ENCODE data around the gene REXO4.

REXO4 gene

DNA sequence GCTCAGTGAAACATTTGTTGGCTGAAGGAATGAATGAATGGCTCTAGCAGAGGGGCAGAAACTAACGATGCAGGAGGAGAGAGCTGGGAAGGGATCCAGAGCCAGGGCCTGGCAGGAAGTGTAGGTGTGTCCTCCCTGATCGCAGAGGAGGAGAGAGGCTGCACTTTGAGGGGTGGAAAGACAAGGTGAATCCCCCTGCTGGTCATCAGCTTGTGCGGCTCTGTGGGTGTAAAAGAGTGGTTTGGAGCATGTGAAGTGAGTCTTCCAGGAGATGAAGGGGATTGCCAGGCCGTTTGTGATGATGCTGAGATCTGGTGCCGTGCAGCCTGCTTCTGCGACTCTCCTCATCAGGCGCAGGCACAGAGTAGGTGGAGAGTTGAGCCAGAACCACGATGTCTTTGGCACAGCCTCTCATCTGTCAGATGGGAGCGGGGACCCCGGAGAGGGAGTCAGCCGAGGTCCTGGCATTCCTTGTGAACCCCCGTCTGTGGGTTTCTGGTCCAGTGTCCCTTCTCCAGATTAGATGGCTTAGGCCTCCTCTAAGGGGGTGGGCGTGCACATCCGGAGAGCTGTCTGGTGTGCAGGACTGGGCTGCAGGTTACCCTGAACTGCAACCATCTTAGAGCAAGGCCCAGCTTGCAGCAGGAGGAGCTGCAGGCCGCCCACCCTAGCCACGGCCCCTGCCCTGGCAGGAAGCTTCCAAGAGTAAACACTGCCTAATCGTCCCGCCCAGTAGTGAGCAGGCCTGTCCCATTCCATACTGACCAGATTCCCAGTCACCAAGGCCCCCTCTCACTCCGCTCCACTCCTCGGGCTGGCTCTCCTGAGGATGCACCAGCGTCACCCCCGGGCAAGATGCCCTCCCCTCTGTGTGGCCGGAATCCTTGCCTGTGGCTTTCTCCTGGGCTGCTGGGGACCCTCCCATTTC lies 4.1 kb upstream of the REXO4 start, which contains the start of gene ADAMTS13:
ADAMTS13 (plus strand) TSS at position 753 of the 928 bp plus-strand sequence; CDS start at position 830, 77 bp downstream.
- TF ChIP-seq, protein P1, sequence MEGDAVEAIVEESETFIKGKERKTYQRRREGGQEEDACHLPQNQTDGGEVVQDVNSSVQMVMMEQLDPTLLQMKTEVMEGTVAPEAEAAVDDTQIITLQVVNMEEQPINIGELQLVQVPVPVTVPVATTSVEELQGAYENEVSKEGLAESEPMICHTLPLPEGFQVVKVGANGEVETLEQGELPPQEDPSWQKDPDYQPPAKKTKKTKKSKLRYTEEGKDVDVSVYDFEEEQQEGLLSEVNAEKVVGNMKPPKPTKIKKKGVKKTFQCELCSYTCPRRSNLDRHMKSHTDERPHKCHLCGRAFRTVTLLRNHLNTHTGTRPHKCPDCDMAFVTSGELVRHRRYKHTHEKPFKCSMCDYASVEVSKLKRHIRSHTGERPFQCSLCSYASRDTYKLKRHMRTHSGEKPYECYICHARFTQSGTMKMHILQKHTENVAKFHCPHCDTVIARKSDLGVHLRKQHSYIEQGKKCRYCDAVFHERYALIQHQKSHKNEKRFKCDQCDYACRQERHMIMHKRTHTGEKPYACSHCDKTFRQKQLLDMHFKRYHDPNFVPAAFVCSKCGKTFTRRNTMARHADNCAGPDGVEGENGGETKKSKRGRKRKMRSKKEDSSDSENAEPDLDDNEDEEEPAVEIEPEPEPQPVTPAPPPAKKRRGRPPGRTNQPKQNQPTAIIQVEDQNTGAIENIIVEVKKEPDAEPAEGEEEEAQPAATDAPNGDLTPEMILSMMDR (IDR thresholded peaks at IDR 0.05; ENCODE audit: low read depth, low read length) = no peak

DNA sequence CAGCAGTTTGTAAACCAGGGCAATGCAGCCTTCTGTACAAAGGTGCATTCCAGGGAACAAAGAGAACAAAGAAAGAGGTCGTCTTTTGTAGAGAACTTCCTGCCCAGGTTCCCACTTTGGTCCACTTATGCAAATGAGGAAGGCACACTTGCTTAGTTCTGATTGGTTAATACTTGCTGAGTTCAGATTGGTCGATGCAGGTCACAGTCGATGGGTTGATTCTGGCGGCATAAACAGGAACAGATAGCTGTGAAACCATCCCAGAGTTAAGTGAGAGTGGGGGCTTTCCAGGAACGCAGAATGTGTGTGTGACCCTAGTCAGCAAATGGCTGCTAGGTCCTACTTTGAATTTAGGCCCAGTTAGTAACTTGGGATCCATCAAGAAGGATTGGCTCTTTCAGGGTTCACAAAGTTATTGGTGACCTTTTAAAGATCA lies 2.6 kb upstream of the REXO4 start:
- H3K4me3 ChIP-seq (ENCODE audit: low read depth, low read length) = no peak overlapping the region

More for the DNA sequence above, 4.1 kb upstream of the REXO4 start, which contains the start of gene ADAMTS13:
- no peak within 1 kb of the TSS for H3K4me3 ChIP-seq (ENCODE audit: low read depth, low read length)

GRCh38 chr9:133419005-133419404 lies 1.2 kb upstream of the REXO4 start:
- TF ChIP-seq, protein P1 (IDR thresholded peaks at IDR 0.05; ENCODE audit: low read depth, low read length) = no peak
- no peak overlapping the region for H3K4me3 ChIP-seq (ENCODE audit: low read depth, low read length)

More for the DNA sequence above, 2.6 kb upstream of the REXO4 start:
- TF ChIP-seq, protein P1 (IDR thresholded peaks at IDR 0.05; ENCODE audit: low read depth, low read length) = no peak

GRCh38 chr9:133415170-133415569 lies 2.6 kb downstream of the REXO4 start:
- no peak overlapping the region for H3K4me3 ChIP-seq (ENCODE audit: low read depth, low read length)
- TF ChIP-seq, protein P1 (IDR thresholded peaks at IDR 0.05; ENCODE audit: low read depth, low read length) = no peak

GRCh38 chr9:133408042-133408441 lies 9.8 kb downstream of the REXO4 start:
- TF ChIP-seq, protein P1 (IDR thresholded peaks at IDR 0.05; ENCODE audit: low read depth, low read length) = no peak

DNA sequence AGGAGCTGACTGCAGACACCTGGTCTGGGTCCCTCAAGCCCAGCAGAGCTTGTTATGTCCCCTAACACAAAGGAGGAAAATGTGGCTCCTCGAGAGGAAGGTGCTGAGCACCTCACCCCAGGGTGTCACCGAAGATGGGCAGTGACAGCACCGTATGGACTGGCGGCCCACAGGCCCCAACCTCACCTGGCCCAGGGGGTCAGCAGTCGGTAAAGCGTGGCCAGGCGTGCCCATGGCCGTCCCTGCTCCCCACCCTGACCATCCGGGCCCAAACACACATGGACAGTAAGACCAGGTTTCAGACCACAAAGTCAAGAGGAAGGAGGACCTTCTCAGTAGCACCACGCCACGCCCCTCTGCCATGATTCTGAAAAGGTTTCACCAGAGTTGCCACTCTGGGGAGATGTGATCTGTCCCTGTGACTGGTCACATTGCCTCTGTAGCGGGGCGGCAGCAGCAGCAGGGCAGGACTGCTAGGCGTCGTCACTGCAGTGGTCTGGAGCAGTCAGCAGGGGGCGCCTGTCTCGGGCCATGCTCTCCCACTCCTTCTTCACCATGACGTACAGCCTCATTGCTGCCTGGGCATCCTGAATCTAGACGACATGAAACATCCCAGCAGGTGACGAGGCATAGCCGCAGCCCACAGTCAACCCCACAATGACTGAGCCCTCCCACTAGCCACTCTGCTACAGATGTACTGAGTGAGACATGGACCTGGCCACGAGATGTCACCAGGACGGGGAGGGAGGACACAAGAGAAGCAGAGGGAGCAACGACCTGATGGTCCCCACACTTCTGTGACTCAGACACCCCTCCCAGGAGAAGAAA lies 11.1 kb downstream of the REXO4 start:
- no peak overlapping the region for H3K4me3 ChIP-seq (ENCODE audit: low read depth, low read length)
- TF ChIP-seq, protein P1 (IDR thresholded peaks at IDR 0.05; ENCODE audit: low read depth, low read length) = peak; percentile 92

More at GRCh38 chr9:133408042-133408441, 9.8 kb downstream of the REXO4 start:
- H3K4me3 ChIP-seq (ENCODE audit: low read depth, low read length) = no peak overlapping the region
